Measurements from ENCODE around the gene PHLDA2. TPM values are rescaled to one million over a fixed set of nuclear protein-coding genes. Genes with fewer than 3 reads are reported as not detected.

PHLDA2 gene
- total RNA-seq, 4 donors from 2014 or later: 0.93 to 3.7 (median 2.3) TPM; not detected in 1

DNA sequence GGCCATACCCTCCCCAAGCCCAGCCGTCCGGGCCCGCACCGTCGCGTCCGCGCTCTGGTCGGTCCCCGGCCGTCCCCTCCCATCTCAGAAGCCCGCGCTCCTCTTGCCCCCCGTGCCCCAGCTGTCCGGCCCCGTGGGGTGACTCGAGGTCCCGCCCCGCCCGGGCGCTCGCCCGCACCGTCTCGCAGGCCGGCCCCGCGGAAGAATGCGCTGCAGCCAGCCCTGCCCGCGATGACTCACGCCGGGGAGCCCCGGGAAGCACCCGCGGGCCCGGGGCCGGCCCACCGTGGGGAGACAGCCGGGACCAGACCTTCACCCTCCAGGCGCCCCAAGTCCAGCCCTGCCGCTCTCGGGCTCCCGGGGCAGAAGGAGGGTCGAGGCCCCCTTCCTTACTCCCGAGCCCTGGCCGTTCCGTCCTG, 320 bp upstream of the PHLDA2 start:
- Histone ChIP-seq H3K4me1 (peaks cover 26 to 40% of the 10 kb centered on the region in 2 donors), H3K27ac (peak overlapping the region in 1 of 3 donors; percentile 70), H3K9me3 (no peaks in the 10 kb centered on the region), H3K36me3 (no peaks in the 10 kb centered on the region), H3K27me3 (no peaks in the 10 kb centered on the region), H3K4me3 (replicated peaks in 1 of 3) (peak overlapping the region in 2 of 3 donors; percentile 21 to 52)
- TF ChIP-seq, protein P1, sequence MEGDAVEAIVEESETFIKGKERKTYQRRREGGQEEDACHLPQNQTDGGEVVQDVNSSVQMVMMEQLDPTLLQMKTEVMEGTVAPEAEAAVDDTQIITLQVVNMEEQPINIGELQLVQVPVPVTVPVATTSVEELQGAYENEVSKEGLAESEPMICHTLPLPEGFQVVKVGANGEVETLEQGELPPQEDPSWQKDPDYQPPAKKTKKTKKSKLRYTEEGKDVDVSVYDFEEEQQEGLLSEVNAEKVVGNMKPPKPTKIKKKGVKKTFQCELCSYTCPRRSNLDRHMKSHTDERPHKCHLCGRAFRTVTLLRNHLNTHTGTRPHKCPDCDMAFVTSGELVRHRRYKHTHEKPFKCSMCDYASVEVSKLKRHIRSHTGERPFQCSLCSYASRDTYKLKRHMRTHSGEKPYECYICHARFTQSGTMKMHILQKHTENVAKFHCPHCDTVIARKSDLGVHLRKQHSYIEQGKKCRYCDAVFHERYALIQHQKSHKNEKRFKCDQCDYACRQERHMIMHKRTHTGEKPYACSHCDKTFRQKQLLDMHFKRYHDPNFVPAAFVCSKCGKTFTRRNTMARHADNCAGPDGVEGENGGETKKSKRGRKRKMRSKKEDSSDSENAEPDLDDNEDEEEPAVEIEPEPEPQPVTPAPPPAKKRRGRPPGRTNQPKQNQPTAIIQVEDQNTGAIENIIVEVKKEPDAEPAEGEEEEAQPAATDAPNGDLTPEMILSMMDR (IDR thresholded peaks at IDR 0.05): no peak
- TF ChIP-seq POLR2A (IDR thresholded peaks at IDR 0.05): no peak
- intact Hi-C loops (cut with DNase I): no loop called here
- 0% methylated on average over 1 of the region's 48 CpGs; no CpG with 5 or more reads in 1 of the 2 donors for WGBS, 2 donors
- DNase-seq: peak; percentile 63 to 73

DNA sequence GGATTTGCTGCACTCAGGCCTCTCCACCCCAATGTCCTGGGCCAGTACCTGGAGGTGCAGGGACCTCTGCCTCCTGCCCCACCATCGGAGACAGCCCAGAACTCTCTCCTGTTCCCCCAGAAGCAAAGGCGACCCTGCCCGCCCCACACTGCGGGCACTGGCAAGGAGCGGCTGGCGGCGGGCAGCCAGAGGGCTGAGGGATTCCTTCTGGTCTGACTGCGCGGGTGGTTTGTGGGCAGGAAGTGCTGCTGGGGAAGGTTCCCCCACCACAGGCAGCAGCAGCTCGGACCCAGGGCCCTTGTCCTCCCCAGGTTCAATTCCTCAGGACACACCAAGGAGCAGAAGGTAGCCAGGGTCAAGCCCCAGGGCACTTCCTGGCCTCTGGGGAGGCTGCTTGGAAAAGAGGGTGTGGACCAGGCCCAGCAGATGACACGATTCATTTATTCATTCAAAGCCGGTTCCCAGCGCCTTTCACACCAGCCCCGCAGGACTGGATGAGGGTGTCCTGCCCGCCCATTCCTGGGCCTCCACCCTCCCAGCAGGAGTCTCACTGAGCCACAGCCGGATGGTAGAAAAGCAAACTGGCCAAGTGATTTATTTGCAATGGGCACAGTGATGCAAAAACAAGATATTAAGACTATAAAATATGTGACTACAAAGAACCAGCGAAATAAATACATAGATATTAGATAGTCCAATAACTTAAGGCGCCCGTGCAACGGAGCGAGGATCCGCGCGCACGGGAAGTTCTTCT, 1.2 kb downstream of the PHLDA2 start:
- WGBS, 2 donors: 64 to 67% methylated on average over 25 of the region's 25 CpGs
- Histone ChIP-seq H3K9me3 (no peaks in the 10 kb centered on the region), H3K4me3 (replicated peaks in 1 of 3) (peak overlapping the region in 1 of 3 donors; percentile 52), H3K27me3 (no peaks in the 10 kb centered on the region), H3K36me3 (no peaks in the 10 kb centered on the region), H3K27ac (peak overlapping the region in 1 of 3 donors; percentile 70), H3K4me1 (peaks cover 36 to 54% of the 10 kb centered on the region in 2 donors)
- TF ChIP-seq POLR2A (IDR thresholded peaks at IDR 0.05): no peak
- TF ChIP-seq, protein P1 (IDR thresholded peaks at IDR 0.05): no peak
- peak in 1 of 2 donors; percentile 23 for DNase-seq
- intact Hi-C loops (cut with DNase I): no loop called here

DNA sequence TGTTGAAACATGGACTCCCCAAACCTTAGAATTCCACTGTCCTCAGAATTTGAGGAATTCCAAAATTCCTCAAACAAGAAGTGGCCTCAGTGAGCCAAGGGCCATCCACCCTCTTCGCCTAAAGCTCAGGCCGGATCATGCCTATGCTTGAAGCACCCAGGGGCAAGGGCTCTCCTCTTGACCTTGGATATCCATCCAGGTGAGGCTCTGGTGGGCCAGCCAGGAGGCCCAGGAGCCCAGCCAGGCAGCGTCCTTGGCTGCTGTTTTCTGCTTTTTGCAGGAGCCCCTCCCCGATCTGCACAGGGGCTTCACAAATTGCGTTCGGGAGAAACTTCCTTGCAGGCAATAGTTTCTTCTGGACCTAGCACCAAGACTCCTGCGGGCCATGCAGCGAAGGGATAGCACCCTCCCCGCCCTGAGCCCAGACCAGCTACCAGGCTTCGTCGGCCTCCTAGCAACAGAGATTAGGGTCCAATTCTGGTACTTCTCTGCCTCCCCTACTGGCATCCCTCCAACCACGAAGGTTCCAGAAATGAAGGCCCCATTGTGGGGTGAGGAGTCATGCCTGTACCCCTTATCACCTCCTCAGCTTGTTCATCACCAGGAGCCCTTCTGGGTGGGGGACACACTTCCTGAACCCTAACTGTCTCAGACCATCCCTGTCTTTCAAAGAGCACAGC, 2.0 kb downstream of the PHLDA2 start:
- H3K36me3 ChIP-seq: no peaks in the 10 kb centered on the region
- H3K9me3 ChIP-seq: no peaks in the 10 kb centered on the region
- no peaks in the 10 kb centered on the region for H3K27me3 ChIP-seq
- intact Hi-C loops (cut with DNase I): no loop called here
- peak overlapping the region in 1 of 3 donors; percentile 24 for H3K27ac ChIP-seq
- 93 to 96% methylated on average over 8 to 12 of the region's 12 CpGs for WGBS, 2 donors
- no peak for TF ChIP-seq POLR2A (IDR thresholded peaks at IDR 0.05)
- TF ChIP-seq, protein P1 (IDR thresholded peaks at IDR 0.05): no peak
- DNase-seq: no peak
- peaks cover 36 to 59% of the 10 kb centered on the region in 2 donors for H3K4me1 ChIP-seq
- H3K4me3 ChIP-seq (replicated peaks in 1 of 3): no peak overlapping the region

DNA sequence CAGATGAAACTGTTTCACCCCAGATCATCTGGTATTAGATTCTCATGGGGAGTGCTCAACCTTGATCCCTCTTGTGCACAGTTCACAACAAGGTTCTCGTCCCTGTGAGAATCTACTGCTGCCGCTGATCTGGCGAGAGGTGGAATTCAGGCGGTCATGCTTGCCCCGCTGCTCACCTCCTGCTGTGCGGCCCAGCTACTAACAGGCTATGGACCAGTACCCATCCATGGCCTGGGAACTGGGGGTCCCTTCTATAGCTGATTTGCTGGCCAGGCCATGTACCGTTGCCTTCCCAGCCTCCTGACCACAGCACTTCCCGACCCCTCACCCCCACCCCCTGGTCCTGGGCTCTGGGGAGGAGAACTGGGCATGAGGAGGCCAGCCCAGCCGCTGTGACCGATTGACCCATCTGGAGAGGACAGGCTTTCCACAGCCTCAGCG, 2.6 kb downstream of the PHLDA2 start:
- no peaks in the 10 kb centered on the region for H3K36me3 ChIP-seq
- peaks cover 36 to 59% of the 10 kb centered on the region in 2 donors for H3K4me1 ChIP-seq
- intact Hi-C loops (cut with DNase I): no loop called here
- H3K4me3 ChIP-seq (replicated peaks in 1 of 3): no peak overlapping the region
- DNase-seq: peak; percentile 66 to 77
- no peaks in the 10 kb centered on the region for H3K9me3 ChIP-seq
- H3K27me3 ChIP-seq: no peaks in the 10 kb centered on the region
- H3K27ac ChIP-seq: peak overlapping the region in 1 of 3 donors; percentile 24
- TF ChIP-seq, protein P1 (IDR thresholded peaks at IDR 0.05): no peak
- TF ChIP-seq POLR2A (IDR thresholded peaks at IDR 0.05): no peak
- 65 to 92% methylated on average over 9 to 10 of the region's 11 CpGs for WGBS, 2 donors
